HEK293 (cell line): ENCODE measurements around the gene CCL28.

Source experiments
- CTCF ChIA-PET: fragments of 350-600 bp; formaldehyde crosslinking; extraction: SDS; loops from one replicate; lab custom pipeline; 2021; ENCODE audit warnings: antibody characterized with exemption; lab: Yijun Ruan, JAX
- POLR2A ChIA-PET: fragments of 300-600 bp; formaldehyde crosslinking; extraction: SDS; loops from one replicate; lab custom pipeline; 2020; ENCODE audit warnings: antibody characterized with exemption, inconsistent platforms; lab: Yijun Ruan, JAX
- H3K27ac ChIP-seq: fragments of 200-500 bp; sonication (Bioruptor generic); 2 replicates; pipeline ENCODE4 v1.5.1; 2014; ENCODE audit warnings: low read depth, low read length, control low read depth, inconsistent platforms; ENCODE audit errors: extremely low read depth
- H3K36me3 ChIP-seq, 2 experiments: fragments of 200-500 bp in 1 of 2; sonication (Bioruptor generic) in 1 of 2; 1 replicate in 1 of 2; 2 replicates in 1 of 2; pipeline ENCODE4 v1.5.1; 2014 to 2017; ENCODE audit warnings: inconsistent platforms in 2 of 2, low read length in 2 of 2; ENCODE audit not compliant: control insufficient read depth in 2 of 2, insufficient read depth in 1 of 2
- H3K4me1 ChIP-seq: fragments of 200-500 bp; sonication (Bioruptor generic); 2 replicates; pipeline ENCODE4 v1.5.1; 2014; ENCODE audit warnings: mild to moderate bottlenecking, low read length, inconsistent platforms; ENCODE audit not compliant: control insufficient read depth, insufficient read depth
- H3K4me3 ChIP-seq: 2 replicates; pipeline ENCODE4 v1.5.1; 2011; ENCODE audit warnings: low read depth, mild to moderate bottlenecking, control low read depth, low read length, moderate library complexity
- H3K9me3 ChIP-seq: fragments of 200-500 bp; sonication (Bioruptor generic); 2 replicates; pipeline ENCODE4 v1.5.1; 2014; ENCODE audit warnings: low read depth, low read length, inconsistent platforms; ENCODE audit not compliant: control insufficient read depth, insufficient read depth
- CTCF ChIP-seq: fragments of 450-650 bp; formaldehyde crosslinking; IDR thresholded peaks from 2 replicates; pipeline ENCODE4 v1.5.1; 2016; ENCODE audit warnings: missing biosample characterization, missing genetic modification characterization
- FEZF1 ChIP-seq: fragments of 450-650 bp; formaldehyde crosslinking; IDR thresholded peaks from 2 replicates; pipeline ENCODE4 v1.5.1; 2016; ENCODE audit warnings: missing biosample characterization, missing genetic modification characterization
- GLI2 ChIP-seq: fragments of 450-650 bp; formaldehyde crosslinking; IDR thresholded peaks from 2 replicates; pipeline ENCODE4; 2017; ENCODE audit warnings: missing biosample characterization, missing genetic modification characterization, low read depth, borderline replicate concordance
- HIC1 ChIP-seq: fragments of 450-650 bp; formaldehyde crosslinking; IDR thresholded peaks from 2 replicates; pipeline ENCODE4 v1.5.1; 2016; ENCODE audit warnings: missing biosample characterization, missing genetic modification characterization
- IKZF3 ChIP-seq: fragments of 450-650 bp; IDR thresholded peaks from 2 replicates; pipeline ENCODE4 v1.5.0; 2018; ENCODE audit warnings: missing biosample characterization, mild to moderate bottlenecking, missing genetic modification characterization, moderate library complexity
- KLF8 ChIP-seq: fragments of 450-650 bp; formaldehyde crosslinking; IDR thresholded peaks from 2 replicates; pipeline ENCODE4 v1.5.1; 2016; ENCODE audit warnings: missing biosample characterization, missing genetic modification characterization
- MEIS1 ChIP-seq: sonication (generic); formaldehyde crosslinking; IDR thresholded peaks from 2 replicates; pipeline ENCODE4 v1.8.1; 2022; ENCODE audit warnings: missing genetic modification reagents, mild to moderate bottlenecking, borderline replicate concordance
- PRDM1 ChIP-seq: fragments of 450-650 bp; formaldehyde crosslinking; IDR thresholded peaks from 2 replicates; pipeline ENCODE4; 2016; ENCODE audit warnings: missing biosample characterization, missing genetic modification characterization
- SALL2 ChIP-seq: fragments of 450-650 bp; formaldehyde crosslinking; IDR thresholded peaks from 2 replicates; pipeline ENCODE4 v1.5.0; 2017; ENCODE audit warnings: missing biosample characterization, mild to moderate bottlenecking, missing genetic modification characterization, borderline replicate concordance
- SP7 ChIP-seq: fragments of 450-650 bp; formaldehyde crosslinking; IDR thresholded peaks from 2 replicates; pipeline ENCODE4 v1.5.1; 2016; ENCODE audit warnings: missing biosample characterization, missing genetic modification characterization
- YY1 ChIP-seq: fragments of 450-650 bp; formaldehyde crosslinking; IDR thresholded peaks from 2 replicates; pipeline ENCODE4 v1.5.1; 2018; ENCODE audit warnings: missing biosample characterization, missing genetic modification characterization
- ZNF140 ChIP-seq: fragments of 450-650 bp; formaldehyde crosslinking; IDR thresholded peaks from 2 replicates; pipeline ENCODE4 v1.5.1; 2016; ENCODE audit warnings: missing biosample characterization, missing genetic modification characterization
- ZNF146 ChIP-seq: fragments of 450-650 bp; formaldehyde crosslinking; IDR thresholded peaks from 2 replicates; pipeline ENCODE4 v1.5.1; 2016; ENCODE audit warnings: missing biosample characterization, missing genetic modification characterization
- ZNF155 ChIP-seq: fragments of 450-650 bp; formaldehyde crosslinking; IDR thresholded peaks from 2 replicates; pipeline ENCODE4 v1.5.1; 2016; ENCODE audit warnings: missing biosample characterization, missing genetic modification characterization
- ZNF169 ChIP-seq: fragments of 450-650 bp; formaldehyde crosslinking; IDR thresholded peaks from 2 replicates; pipeline ENCODE4 v1.5.1; 2016; ENCODE audit warnings: missing biosample characterization, missing genetic modification characterization
- ZNF2 ChIP-seq: fragments of 450-650 bp; formaldehyde crosslinking; IDR thresholded peaks from 2 replicates; pipeline ENCODE4 v1.5.1; 2016; ENCODE audit warnings: missing biosample characterization, missing genetic modification characterization
- ZNF202 ChIP-seq: fragments of 450-650 bp; formaldehyde crosslinking; IDR thresholded peaks from 2 replicates; pipeline ENCODE4 v1.5.1; 2016; ENCODE audit warnings: missing biosample characterization, missing genetic modification characterization, borderline replicate concordance
- ZNF266 ChIP-seq: fragments of 450-650 bp; formaldehyde crosslinking; IDR thresholded peaks from 2 replicates; pipeline ENCODE4 v1.5.1; 2016; ENCODE audit warnings: missing biosample characterization, missing genetic modification characterization, low read depth
- ZNF274 ChIP-seq, 2 experiments: fragments of 200-500 bp in 1 of 2; fragments of 450-650 bp in 1 of 2; sonication (Bioruptor generic) in 1 of 2; formaldehyde crosslinking in 1 of 2; IDR thresholded peaks; 2 replicates each; pipeline versions ENCODE4 v1.5.1 to v1.6.1; 2014 to 2016; ENCODE audit warnings: borderline replicate concordance in 1 of 2, inconsistent platforms in 1 of 2, low read length in 1 of 2, missing biosample characterization in 1 of 2, missing genetic modification characterization in 1 of 2
- ZNF324 ChIP-seq: fragments of 450-650 bp; formaldehyde crosslinking; IDR thresholded peaks from 2 replicates; pipeline ENCODE4 v1.5.1; 2016; ENCODE audit warnings: missing biosample characterization, missing genetic modification characterization
- ZNF335 ChIP-seq: fragments of 450-650 bp; formaldehyde crosslinking; conservative IDR thresholded peaks from 2 replicates; pipeline ENCODE4 v1.5.1; 2016; ENCODE audit warnings: missing biosample characterization, missing genetic modification characterization
- ZNF394 ChIP-seq: fragments of 450-650 bp; formaldehyde crosslinking; IDR thresholded peaks from 2 replicates; pipeline ENCODE4 v1.5.1; 2016; ENCODE audit warnings: missing biosample characterization, missing genetic modification characterization, mild to moderate bottlenecking, moderate library complexity, borderline replicate concordance
- ZNF580 ChIP-seq: fragments of 450-650 bp; formaldehyde crosslinking; IDR thresholded peaks from 2 replicates; pipeline ENCODE4 v1.5.1; 2016; ENCODE audit warnings: missing biosample characterization, missing genetic modification characterization
- ZNF639 ChIP-seq: fragments of 450-650 bp; formaldehyde crosslinking; IDR thresholded peaks from 2 replicates; pipeline ENCODE4 v1.5.1; 2016; ENCODE audit warnings: missing biosample characterization, missing genetic modification characterization
- ZNF654 ChIP-seq: fragments of 450-650 bp; formaldehyde crosslinking; IDR thresholded peaks from 2 replicates; pipeline ENCODE4 v1.5.1; 2016; ENCODE audit warnings: low read depth, missing biosample characterization, missing genetic modification characterization
- ZNF670 ChIP-seq: fragments of 450-650 bp; formaldehyde crosslinking; IDR thresholded peaks from 2 replicates; pipeline ENCODE4 v1.5.1; 2016; ENCODE audit warnings: missing biosample characterization, missing genetic modification characterization, low read depth
- ZNF768 ChIP-seq: fragments of 450-650 bp; formaldehyde crosslinking; IDR thresholded peaks from 2 replicates; pipeline ENCODE4 v1.5.1; 2018; ENCODE audit warnings: missing biosample characterization, mild to moderate bottlenecking, missing genetic modification characterization
- ZSCAN5A ChIP-seq: fragments of 450-650 bp; formaldehyde crosslinking; IDR thresholded peaks from 2 replicates; pipeline ENCODE4 v1.5.1; 2016; ENCODE audit warnings: missing biosample characterization, missing genetic modification characterization
- ZXDB ChIP-seq: fragments of 450-650 bp; formaldehyde crosslinking; IDR thresholded peaks from 2 replicates; pipeline ENCODE4 v1.5.1; 2016; ENCODE audit warnings: missing biosample characterization, missing genetic modification characterization

CCL28 gene

DNA sequence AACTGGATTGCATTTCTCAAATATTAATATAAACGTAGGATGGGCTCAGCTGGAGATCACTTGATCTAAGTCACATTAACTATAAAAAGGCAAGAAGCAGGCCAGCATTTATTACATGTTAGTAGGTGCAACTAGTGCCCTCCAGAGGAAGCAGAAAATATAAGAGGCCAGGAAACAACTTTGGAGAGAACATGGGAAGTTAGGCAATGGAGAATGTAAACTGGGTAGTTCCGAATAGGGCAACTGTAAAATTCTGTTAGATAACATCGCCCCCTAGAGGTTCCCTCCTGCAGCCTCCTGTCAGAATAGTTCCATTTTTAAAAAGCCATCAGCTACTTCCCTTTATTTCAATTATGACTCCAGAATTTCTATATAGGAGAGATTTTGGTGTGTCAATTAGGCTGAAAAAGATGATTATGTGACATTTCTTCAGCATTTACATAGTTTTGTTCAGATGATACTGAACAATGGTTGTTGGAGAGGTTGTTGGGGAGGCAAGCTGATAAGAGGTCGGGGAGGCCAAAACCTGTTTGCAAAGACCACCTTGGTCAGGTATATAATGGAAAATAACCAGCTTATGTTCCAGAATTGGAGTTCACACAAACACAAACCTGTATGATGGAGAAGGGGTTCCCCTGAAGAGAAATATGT lies 22.4 kb downstream of the CCL28 start:
- H3K36me3 ChIP-seq: no peaks in the 10 kb centered on the region
- ChIA-PET CTCF (interaction anchor here (0.6 to 7.0 kb wide), 86 partner anchors 9 to 598 kb away, joined by 3 to 63 read pairs (median 5); partner anchors contain the start of genes CCL28, HMGCS1, TMEM267 and ZNF131), POLR2A (interaction anchor here (0.6 to 3.3 kb wide), 4 partner anchors 77 to 348 kb away, joined by 3 to 17 read pairs (median 8); partner anchors contain the start of genes HMGCS1 and TMEM267)
- H3K4me3 ChIP-seq: no peak overlapping the region
- H3K4me1 ChIP-seq: no peaks in the 10 kb centered on the region
- H3K27ac ChIP-seq: no peak overlapping the region
- H3K9me3 ChIP-seq: no peaks in the 10 kb centered on the region
- TF ChIP-seq SP7: peak; percentile 56; the same call in 1 of the 2 replicates
- peak; percentile 91 for TF ChIP-seq IKZF3
- peak; percentile 86 for TF ChIP-seq CTCF (tag by site-specific recombination)
- TF ChIP-seq ZNF146: no peak
- no peak for TF ChIP-seq ZSCAN5A
- no peak for TF ChIP-seq MEIS1 (CRISPR knock-in tag)
- peak; percentile 86 for TF ChIP-seq ZNF2 (tag by site-specific recombination)
- no peak for TF ChIP-seq ZNF670
- no peak for TF ChIP-seq KLF8 (tag by site-specific recombination)
- no peak for TF ChIP-seq ZNF202 (tag by site-specific recombination)
- no peak for TF ChIP-seq ZNF274 (IDR thresholded peaks at IDR 0.05; ENCODE audit: low read length)
- no peak for TF ChIP-seq ZNF274 (tag by site-specific recombination; IDR thresholded peaks at IDR 0.05; ENCODE audit: borderline replicate concordance)
- 0 out of 2 replicates have a peak, but pooled peaks have one; percentile 66 for TF ChIP-seq ZNF580 (tag by site-specific recombination)
- no peak for TF ChIP-seq SALL2 (tag by site-specific recombination)
- no peak for TF ChIP-seq GLI2 (tag by site-specific recombination)
- no peak for TF ChIP-seq PRDM1
- no peak for TF ChIP-seq ZNF324 (tag by site-specific recombination)
- TF ChIP-seq ZNF654 (tag by site-specific recombination): peak; percentile 97
- TF ChIP-seq ZNF335 (tag by site-specific recombination): peak; percentile 47
- TF ChIP-seq ZNF394: peak; percentile 22; the same call in 1 of the 2 replicates
- no peak for TF ChIP-seq ZNF155 (tag by site-specific recombination)
- no peak for TF ChIP-seq ZNF169 (tag by site-specific recombination)
- TF ChIP-seq ZNF266 (tag by site-specific recombination): no peak
- 0 out of 2 replicates have a peak, but pooled peaks have one; percentile 34 for TF ChIP-seq YY1
- TF ChIP-seq HIC1 (tag by site-specific recombination): no peak
- TF ChIP-seq FEZF1 (tag by site-specific recombination): no peak
- no peak for TF ChIP-seq ZNF140 (tag by site-specific recombination)
- peak; percentile 74; the same call in 1 of the 2 replicates for TF ChIP-seq ZNF639
- 0 out of 2 replicates have a peak, but pooled peaks have one; percentile 31 for TF ChIP-seq ZXDB
- TF ChIP-seq ZNF768 (tag by site-specific recombination): no peak
